ENCODE data around the gene RNASE4. TPM values are rescaled to one million over a fixed set of nuclear protein-coding genes. Genes with fewer than 3 reads are reported as not detected.
"Not testable (repeated sequence)": the region's sequence is repeated elsewhere in the genome, so short reads cannot be mapped to it uniquely, and the experiment has no call there.

The RNASE4 gene, protein sequence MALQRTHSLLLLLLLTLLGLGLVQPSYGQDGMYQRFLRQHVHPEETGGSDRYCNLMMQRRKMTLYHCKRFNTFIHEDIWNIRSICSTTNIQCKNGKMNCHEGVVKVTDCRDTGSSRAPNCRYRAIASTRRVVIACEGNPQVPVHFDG
- total RNA-seq (ENCODE audit: insufficient read depth, low replicate concordance) = 96.5 TPM

DNA sequence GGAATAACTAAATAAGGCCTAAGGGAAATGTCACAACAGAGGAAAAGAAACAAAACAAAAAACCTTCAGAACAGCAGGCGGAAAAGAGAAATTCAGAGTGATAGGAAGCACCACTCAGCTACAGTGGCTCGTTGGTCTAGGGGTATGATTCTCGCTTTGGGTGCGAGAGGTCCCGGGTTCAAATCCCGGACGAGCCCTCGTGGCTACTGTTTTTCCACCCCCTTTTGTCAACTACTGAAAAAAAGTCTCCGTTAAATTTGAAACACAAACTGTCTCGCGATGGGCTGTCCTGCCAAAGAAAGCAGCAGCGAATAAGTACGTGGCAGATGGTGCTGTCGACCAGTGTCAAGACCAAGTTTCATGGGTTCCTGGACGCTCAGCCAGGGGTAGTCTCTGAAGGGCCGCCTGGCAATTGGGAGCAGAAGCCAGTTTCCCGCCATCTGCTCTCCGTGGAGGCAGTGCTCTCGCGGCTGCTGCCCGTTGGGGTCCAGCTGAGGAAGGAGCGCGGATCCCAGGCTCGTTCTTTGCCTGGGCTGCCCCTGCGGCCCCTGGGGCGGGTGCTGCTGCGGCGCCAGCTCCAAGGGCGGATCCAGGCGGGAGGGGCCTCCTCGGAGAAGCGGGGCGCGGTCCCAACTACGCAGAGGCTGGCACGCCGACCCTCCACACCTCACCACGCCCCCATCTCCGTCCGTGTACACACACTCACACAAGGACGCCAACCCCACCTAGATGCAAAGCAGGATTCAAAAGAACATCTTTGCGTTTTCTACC is at the start of gene RNASE4:
Gene RNASE4, plus strand, starts transcription at position 670 of the 771 bp plus-strand sequence. CDS start 14,812 bp downstream, outside the sequence.
- peak; percentile 89 for DNase-seq (ENCODE audit: low spot score)

DNA sequence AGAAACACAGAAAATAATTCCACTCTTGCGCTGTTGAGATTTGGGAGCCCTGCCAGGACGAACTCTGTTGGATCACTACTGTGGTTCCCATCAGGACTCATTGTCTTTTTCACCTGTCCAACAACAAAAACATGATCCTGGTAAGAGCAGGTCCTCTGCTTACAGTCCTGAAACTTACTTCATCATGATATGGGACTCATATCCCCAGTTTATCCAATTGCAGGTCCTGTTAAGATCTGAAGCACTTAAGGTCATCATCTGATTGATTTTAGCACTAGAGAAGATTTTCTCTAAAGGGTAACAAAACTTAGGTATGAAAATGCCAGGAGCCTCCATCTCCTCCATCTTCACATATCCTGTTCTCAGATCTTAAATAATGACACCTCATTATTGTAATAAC is 42.8 kb upstream of the RNASE4 start, which contains the start of gene OR6S1:
Gene OR6S1, minus strand, starts transcription at position 101 of the 400 bp plus-strand sequence. Its CDS starts 0 bp downstream, at position 101.
- DNase-seq (ENCODE audit: low spot score) = no peak

DNA sequence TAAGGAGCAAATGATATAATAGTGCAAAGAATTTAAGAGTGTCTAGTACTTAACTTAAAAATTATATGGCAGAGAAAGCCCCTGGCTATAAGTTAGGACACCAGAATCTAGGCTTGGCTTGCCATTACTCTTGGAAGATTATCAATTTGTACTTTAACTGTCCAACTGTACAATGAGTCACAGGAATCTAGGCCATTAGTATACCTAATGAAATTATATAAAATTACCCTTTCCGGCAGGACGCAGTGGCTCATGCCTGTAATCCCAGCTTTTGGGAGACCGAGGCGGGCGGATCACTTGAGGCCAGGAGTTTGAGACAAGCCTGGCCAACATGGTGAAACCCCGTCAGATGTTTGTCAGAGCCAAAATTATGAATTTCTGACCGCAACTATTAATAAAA is 42.2 kb upstream of the RNASE4 start:
- DNase-seq (ENCODE audit: low spot score) = no peak

DNA sequence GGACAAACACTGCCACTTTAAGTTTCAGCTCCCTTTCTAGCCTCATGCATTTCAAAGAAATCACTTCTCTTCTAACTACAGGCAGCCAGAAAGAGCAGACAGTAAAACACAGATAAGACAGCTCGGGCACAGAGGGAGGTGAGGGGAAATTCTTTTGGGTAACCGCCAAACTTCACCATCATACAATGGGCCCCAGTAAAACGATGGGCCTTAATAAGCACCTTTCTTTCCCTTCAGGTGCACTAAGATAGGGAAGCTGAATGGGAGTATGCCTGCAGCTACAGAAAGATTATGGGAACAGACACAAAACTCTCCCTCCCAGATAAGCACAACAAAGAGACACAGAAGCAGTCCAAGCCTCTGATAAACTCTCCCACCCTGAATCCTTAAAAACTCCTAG is 41.6 kb upstream of the RNASE4 start:
- DNase-seq (ENCODE audit: low spot score) = not testable (repeated sequence)

DNA sequence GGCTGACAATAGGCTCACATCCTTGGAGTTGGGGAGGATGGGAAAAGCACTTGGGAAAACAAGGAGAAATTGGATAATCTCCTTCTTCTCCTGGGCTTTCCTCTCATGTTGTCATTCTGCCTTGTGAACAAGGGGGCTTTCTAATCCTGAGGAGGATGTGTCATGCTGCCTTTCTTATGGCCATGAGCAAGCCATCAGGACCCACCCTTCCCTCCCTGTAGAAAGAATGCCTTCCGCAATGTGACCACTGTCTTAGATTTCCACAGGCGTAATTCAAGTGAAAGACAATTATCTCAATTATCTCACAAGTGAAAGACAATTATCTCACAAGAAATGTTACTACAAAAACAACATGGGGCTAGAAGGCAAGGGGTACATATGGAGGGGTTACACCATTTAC is 39.8 kb upstream of the RNASE4 start:
- no peak for DNase-seq (ENCODE audit: low spot score)

DNA sequence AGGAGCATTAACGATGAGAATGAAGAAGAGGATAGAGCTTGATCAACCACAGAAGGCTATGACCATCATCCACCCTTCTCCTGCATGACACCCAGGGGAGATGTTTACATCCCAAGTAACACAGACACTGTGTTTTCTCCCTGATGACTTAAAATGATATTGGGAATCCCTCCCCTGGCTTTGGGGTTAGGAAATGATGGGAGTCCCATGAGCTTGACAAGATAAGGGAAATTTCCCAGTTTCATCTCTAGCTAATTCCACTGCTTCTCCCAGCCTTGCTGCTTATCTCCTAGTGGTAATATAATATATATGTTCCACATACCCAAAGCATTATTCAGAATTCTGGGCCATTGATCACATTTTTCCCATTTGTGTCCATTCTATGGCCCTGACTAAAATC is 38.9 kb upstream of the RNASE4 start:
- no peak for DNase-seq (ENCODE audit: low spot score)

DNA sequence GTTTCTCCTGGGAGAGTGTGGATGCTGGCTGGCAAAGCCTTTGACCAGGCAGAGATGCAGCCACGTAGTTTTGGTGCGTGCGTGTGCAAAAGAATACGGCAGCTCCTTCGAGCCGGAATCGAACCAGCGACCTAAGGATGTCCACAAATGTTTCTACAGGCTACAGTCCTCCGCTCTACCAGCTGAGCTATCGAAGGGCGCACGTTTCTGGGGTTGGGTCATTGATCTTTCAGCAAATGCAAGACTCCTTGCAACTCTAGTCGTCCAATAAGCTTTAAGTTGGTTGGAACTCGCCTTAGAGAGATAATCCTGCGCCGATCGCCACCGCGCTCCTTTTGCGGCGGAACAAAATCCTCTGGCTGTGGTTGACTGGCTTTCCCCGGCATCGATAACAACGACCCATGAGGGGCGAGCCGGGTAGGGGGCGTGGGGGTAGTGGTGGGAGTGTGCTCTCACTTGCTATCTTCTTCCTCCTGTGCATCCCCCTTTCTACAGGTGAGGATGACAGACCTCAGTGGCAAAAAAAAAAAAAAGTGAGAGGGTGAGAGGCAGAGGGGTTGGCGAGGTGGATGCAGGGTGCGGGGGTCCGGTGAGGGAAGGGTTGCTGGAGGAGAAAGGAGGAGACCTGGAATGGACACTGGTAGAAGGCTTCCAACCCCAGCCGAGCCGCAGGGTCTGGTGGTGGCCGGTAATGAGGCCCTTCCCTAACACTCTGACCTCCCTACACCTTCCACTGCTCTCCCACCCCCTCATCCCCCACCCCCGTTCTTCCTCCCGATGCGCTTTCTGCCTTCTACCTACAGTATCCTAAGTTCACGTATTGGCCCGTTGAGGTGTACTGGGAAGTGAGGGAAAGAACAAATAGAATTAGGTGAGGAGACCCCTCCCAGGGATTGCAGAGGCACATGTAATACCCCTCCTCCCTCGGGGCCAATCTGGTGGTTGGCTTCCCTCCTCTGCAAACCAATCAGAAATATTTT is 31.1 kb upstream of the RNASE4 start:
- no peak for DNase-seq (ENCODE audit: low spot score)

DNA sequence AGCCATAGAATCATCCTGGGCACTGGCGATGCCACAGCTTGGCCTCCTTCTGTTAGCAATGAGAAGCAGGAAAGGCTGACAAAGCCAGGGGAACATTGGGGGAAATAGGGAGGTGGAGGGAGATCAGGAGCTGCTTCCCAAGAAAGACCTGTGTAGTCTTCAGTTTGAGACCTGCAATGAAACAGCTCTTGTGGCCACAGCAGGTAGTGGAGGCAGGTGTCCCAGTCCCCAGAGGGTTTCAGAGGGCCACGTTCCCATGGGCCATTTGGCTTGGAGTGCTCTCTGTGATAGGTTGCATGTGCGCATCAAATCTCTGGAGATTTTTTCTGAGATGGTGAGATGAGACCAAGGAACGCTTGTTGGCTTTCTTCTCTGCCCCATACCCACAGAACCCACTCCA is 28.5 kb upstream of the RNASE4 start:
- DNase-seq (ENCODE audit: low spot score) = no peak

DNA sequence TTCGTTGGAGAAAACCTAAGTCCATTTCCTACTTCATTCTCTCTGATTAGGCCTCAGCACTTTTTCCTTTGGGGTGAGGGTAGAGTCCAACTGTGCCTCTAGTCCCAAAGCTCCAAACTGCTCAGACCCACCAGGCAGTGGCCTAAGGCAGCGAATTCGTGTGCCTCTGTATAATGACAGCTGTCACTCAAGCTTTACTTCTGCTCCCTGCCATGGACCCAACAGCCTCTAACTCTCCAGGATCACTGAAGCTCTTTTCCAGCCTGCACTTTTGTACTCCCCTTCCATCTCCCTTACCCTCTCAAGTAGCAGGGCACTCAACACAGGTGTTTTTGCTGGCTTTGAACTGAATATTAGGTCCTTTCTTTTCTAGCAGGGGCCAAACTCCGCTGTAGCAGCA is 28.1 kb upstream of the RNASE4 start:
- no peak for DNase-seq (ENCODE audit: low spot score)

DNA sequence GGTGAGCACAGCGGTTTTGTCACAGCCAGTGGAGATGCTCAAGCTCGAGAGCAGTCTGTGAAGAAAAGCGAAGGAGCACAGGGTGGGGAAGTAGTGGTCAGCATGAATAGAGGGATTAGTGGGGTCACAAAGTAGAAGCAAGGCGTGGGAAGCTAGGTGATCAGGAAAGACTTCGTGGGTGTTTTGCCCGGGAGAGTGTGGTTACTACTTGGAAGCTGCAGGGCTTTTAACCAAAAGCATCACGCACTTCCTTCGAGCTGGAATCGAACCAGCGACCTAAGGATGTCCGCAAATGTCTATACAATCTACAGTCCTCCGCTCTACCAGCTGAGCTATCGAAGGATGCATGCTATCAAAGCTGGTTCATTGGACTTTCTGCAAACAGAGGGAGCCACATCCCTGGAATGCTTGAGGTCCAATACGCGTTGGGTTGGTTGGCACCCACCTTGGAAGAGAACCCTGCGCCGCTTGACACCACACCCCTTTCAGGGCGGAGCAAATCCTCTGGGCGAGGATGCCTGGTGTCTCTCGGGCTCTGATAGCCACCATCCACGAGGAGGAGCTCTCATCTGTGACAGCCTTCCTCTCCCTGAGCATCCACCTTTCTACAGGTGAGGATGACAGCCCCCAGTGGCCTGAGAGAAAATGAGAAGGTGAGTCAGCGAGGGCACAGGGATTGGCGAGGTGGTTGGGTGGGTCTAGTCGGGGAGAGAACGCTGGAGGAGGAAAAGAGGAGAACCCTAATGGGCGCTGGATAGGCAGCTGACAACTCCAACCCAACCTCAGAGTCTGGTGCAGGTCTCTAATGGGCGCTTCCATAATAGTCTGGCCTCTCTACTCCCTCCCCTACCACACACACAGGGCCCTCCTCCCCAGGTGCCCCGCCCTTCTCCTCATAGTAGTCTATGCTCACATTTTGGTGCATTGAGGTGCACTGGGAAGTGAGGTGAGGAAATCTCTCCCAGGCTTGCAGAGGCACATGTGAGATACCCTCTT is 26.8 kb upstream of the RNASE4 start:
- no peak for DNase-seq (ENCODE audit: low spot score)

DNA sequence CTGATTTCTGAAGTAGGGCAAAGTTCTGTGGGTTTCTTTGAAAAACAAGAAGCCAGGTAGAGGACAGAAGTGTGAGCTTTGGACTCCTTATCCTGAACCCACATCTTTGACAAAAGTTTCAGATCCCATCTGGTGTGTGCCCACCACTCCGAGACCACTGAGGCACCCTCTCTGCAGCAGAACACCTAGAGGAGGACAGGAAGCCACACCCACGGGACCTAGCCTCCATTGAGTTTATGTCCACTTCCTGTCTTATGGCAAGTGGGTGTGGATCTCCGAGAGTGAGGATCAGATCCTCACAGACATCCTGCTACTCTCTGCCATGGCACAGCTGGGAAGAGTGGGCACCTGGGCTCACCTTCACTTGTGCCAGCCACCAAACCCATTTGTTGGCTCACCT is 26.1 kb upstream of the RNASE4 start:
- DNase-seq (ENCODE audit: low spot score) = no peak

DNA sequence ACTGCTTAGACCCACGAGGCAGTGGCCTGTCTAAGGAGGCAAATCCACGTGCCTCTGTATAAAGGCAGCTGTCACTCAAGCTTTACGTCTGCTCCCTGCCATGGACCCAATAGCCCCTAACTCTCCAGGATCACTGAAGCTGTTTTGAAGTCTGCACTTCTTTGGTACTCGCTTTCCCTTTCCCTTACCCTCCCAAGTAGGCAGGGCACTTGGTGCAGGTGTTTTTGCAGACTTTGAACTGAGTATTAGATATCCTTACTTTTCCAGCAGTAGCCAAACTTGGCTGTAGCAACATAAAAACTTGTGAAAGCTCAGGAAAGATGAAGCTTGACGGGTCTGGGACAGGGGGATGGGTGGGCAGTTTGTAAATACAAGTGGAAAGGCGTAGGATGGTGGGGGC is 25.0 kb upstream of the RNASE4 start:
- DNase-seq (ENCODE audit: low spot score) = no peak

DNA sequence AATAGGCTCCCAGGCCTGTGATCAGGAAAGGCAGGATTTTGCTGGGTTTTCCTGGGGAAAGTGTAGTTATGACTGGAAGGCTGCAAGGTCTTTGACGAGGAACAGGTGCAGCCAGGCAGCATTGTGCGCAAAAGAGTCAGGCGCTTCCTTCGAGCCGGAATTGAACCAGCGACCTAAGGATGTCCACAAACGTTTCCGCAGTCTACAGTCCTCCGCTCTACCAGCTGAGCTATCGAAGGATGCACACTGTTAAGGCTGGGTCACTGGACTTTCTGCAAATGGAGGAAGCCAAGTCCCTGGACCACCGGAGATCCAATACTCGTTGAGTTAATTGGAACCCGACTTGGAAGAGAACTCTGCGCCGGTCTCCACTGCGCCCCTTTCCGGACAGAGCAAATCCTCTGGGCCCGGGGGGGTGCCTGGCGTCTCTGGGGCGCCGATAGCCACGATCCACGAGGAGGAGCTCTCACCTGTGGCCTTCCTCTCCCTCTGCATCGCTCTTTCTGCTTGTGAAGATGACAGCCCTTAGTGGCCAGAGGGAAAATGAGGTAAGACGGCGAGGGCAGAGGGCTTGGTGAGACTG is 24.5 kb upstream of the RNASE4 start:
- no peak for DNase-seq (ENCODE audit: low spot score)

DNA sequence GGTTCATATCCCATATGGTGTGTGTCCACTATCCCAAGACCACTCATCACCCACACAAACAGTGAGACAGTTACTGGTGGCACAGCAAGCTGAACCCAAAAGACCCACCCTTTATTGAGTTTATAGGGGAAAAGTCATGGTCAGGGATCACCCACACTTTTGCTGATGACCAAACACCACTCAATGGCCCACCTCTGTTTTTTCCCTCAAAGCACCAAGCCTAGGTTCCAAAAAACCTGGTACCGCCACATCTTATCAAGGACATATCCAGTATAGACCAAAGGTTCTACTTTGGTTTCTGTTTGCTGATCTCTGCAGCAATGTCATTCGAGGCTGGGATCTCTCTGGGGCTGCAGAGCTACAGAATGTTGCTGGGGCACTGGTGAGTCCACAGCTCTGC is 23.2 kb upstream of the RNASE4 start:
- no peak for DNase-seq (ENCODE audit: low spot score)

DNA sequence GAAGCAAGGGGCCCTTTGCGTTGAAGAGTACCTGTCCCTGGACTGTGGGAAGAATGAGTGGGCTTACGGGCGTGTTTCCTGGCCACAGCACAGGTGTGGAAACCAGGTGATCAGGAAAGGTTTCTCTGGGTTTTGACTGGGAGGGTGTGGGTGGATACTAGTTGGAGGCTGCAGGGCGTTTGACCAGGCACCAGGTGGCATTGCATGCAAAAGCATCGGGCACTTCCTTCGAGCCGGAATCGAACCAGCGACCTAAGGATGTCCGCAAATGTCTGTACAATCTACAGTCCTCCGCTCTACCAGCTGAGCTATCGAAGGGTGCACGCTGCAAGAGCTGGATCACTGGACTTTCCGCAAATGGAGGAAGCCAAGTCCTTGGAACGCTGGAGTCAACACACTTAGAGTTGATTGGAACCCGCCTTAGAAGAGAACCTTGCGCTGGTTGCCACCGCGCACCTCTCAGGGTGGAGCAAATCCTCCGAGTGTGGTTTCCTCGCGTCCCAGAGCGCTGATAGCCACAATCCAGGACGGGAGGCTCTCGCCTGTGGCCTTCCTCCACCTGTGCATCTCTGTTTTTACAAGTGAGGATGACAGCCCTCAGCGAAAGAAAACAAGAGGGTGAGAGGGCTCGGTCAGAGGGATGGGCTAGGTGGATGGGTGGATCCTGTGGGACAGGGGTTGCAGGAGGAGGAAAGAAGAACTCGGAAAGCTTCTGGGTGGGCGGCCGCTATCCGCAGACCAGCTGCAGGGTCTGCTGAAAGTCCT is 21.2 kb upstream of the RNASE4 start:
- peak; percentile 14 for DNase-seq (ENCODE audit: low spot score)

DNA sequence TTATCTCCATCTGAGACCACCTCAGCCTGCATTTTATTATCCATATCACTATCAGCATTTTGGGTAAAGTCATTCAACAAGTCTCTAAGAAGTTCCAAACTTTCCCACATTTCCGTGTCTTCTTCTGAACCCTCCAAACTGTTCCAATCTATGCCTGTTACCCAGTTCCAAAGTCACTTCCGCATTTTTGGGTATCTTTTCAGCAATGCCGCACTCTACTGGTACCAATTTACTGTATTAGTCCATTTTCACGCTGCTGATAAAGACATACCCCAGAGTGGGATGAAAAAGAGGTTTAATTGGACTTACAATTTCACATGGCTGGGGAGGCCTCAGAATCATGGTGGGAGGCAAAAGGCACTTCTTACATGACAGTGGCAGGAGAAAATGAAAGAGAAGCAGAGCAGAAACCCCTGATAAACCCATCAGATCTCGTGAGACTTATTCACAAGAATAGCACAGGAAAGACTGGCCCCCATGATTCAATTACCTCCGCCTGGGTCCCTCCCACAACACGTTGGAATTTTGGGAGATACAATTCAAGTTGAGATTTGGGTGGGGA is 17.9 kb upstream of the RNASE4 start:
- DNase-seq (ENCODE audit: low spot score) = not testable (repeated sequence)

DNA sequence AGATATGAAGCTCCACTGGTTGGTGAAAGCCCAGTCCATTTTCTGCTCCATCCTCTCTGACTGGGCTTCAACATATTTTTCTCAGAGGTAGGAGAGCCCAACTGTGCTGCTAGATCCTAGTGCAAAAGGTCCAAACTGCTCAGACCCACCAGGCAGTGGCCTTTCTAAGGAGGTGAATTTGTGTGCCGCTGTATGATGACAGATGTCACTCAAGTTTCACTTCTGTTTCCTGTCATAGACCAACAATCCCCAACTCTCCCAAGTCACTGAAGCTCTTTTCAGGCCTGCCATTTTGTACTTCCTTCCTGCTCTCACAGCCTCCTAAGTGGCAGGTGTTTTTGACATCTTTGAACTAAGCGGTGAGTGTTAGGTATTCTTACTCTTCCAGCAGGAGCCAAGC is 16.4 kb upstream of the RNASE4 start:
- no peak for DNase-seq (ENCODE audit: low spot score)

DNA sequence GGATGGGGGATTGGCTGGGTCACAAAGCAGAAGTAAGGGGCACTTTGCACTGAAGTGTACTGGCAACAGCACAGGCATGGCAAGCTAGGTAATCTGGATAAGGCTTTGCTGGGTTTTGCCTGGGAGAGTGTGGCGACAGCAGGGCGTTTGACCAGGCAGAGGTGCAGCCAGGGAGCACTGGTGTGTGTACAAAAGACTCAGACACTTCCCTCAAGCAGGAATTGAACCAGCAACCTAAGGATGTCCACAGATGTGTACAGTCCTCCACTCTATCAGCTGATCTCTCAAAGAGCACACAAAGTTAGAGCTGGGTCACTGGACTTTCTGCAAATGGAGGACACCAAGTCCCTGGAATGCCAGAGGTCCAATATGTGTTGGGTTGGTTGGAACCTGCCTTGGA is 15.4 kb upstream of the RNASE4 start:
- no peak for DNase-seq (ENCODE audit: low spot score)

DNA sequence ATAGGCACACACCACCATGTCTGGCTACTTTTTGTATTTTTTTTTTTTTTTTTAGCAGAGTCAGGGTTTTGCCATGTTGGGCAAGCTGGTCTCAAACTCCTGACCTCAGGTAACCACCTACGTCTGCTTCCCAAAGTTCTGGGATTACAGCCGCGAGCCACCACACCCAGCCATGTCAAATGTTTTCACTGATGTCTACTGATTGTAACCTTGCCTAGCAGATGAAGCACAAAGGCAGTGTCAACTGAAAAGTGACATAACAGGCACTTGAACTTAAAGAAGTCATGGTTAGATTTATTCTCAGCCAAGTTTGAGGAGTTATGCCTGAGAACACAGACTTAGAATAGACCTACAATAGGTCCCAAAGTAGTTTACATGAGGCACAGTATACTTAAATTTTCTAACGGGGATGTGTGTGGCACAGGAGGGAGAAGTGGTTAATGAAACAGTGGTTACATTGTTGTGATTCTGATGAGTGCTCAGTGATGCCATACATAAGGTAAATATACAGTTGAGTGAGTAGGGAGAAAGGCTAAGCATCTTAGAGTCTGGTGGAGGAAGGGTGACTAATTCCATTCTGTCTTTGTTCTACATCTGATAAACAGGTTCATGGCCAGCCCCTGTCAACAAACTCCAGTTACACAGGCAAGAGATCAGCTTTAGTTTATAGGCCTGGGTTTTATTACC is 12.6 kb upstream of the RNASE4 start:
- no peak for DNase-seq (ENCODE audit: low spot score)
